ENCODE data around the gene CABCOCO1.
"Not testable (repeated sequence)": the region's sequence is repeated elsewhere in the genome, so short reads cannot be mapped to it uniquely, and the experiment has no call there.

Gene CABCOCO1

GRCh38 chr10:61719906-61720305 is 57.2 kb downstream of the CABCOCO1 start:
- no peak for DNase-seq

- no peak for DNase-seq
These were observed 58.7 kb downstream of the CABCOCO1 start for GRCh38 chr10:61721431-61721830.

GRCh38 chr10:61725221-61725620 is 62.5 kb downstream of the CABCOCO1 start:
- DNase-seq, result not testable (repeated sequence)

- no peak for DNase-seq
These were observed 66.9 kb downstream of the CABCOCO1 start for GRCh38 chr10:61729596-61729995.

- DNase-seq, result no peak
These were observed 67.9 kb downstream of the CABCOCO1 start for GRCh38 chr10:61730671-61731070.

GRCh38 chr10:61731638-61732037 is 68.9 kb downstream of the CABCOCO1 start:
- no peak for DNase-seq

GRCh38 chr10:61732629-61733278 is 70.0 kb downstream of the CABCOCO1 start:
- no peak for DNase-seq

- no peak for DNase-seq
These were observed 70.7 kb downstream of the CABCOCO1 start for GRCh38 chr10:61733358-61733940.

GRCh38 chr10:61735882-61736281 is 73.2 kb downstream of the CABCOCO1 start:
- no peak for DNase-seq

GRCh38 chr10:61737455-61737854 is 74.7 kb downstream of the CABCOCO1 start:
- DNase-seq, result not testable (repeated sequence)

GRCh38 chr10:61742812-61743211 is 80.1 kb downstream of the CABCOCO1 start:
- DNase-seq, result no peak

- DNase-seq, result no peak
These were observed 81.7 kb downstream of the CABCOCO1 start for GRCh38 chr10:61744469-61744868.

- no peak for DNase-seq
These were observed 83.6 kb downstream of the CABCOCO1 start for GRCh38 chr10:61746377-61746776.

GRCh38 chr10:61747307-61747706 is 84.6 kb downstream of the CABCOCO1 start:
- no peak for DNase-seq

- DNase-seq, result no peak
These were observed 86.6 kb downstream of the CABCOCO1 start for GRCh38 chr10:61749291-61749690.

- peak; percentile 76 for DNase-seq
These were observed 88.3 kb downstream of the CABCOCO1 start for GRCh38 chr10:61750943-61751471.

GRCh38 chr10:61751599-61751998 is 88.9 kb downstream of the CABCOCO1 start:
- DNase-seq, result no peak

GRCh38 chr10:61752111-61753011 is 89.6 kb downstream of the CABCOCO1 start:
- DNase-seq, result no peak

- no peak for DNase-seq
These were observed 90.7 kb downstream of the CABCOCO1 start for GRCh38 chr10:61753453-61753852.

GRCh38 chr10:61754587-61755550 is 92.1 kb downstream of the CABCOCO1 start:
- no peak for DNase-seq

GRCh38 chr10:61757001-61757400 is 94.3 kb downstream of the CABCOCO1 start:
- no peak for DNase-seq
